HepG2 (cell line): ENCODE results near the gene MYLK3. TPM values are rescaled to one million over a fixed set of nuclear protein-coding genes. Genes with fewer than 3 reads are reported as not detected.

Experiments
- ATF6 ChIP-seq: sonication (generic); formaldehyde crosslinking; conservative IDR thresholded peaks from 2 replicates; pipeline ENCODE4 v1.4.0; 2020; ENCODE audit warnings: missing genetic modification reagents
- NR0B2 ChIP-seq: sonication (generic); formaldehyde crosslinking; IDR thresholded peaks from 2 replicates; pipeline ENCODE4 v1.4.0; 2020; ENCODE audit warnings: mild to moderate bottlenecking, missing genetic modification reagents
- NR2F1 ChIP-seq, 2 experiments: fragments of 450-650 bp in 1 of 2; formaldehyde crosslinking in 1 of 2; IDR thresholded peaks; 2 replicates each; pipeline versions ENCODE4 v1.5.0 to v1.6.1; 2016 to 2020; ENCODE audit warnings: mild to moderate bottlenecking in 1 of 2, missing compliant biosample characterization in 1 of 2, missing genetic modification reagents in 1 of 2, moderate library complexity in 1 of 2
- SCMH1 ChIP-seq: sonication (generic); formaldehyde crosslinking; IDR thresholded peaks from 2 replicates; pipeline ENCODE4 v1.9.0; 2021; ENCODE audit warnings: missing genetic modification reagents, mild to moderate bottlenecking, borderline replicate concordance
- SNAPC4 ChIP-seq: sonication (generic); formaldehyde crosslinking; IDR thresholded peaks from 2 replicates; pipeline ENCODE4 v1.4.0; 2020; ENCODE audit warnings: mild to moderate bottlenecking, missing genetic modification reagents
- SP5 ChIP-seq: IDR thresholded peaks from 2 replicates; pipeline ENCODE4 v1.6.1; 2016; ENCODE audit warnings: low read depth, borderline replicate concordance
- TSC22D2 ChIP-seq: sonication (generic); formaldehyde crosslinking; IDR thresholded peaks from 2 replicates; pipeline ENCODE4 v1.5.1; 2020; ENCODE audit warnings: missing genetic modification reagents, mild to moderate bottlenecking, borderline replicate concordance
- ZKSCAN8 ChIP-seq: IDR thresholded peaks from 2 replicates; pipeline ENCODE4 v1.6.1; 2016; ENCODE audit warnings: borderline replicate concordance, missing genetic modification reagents, missing compliant biosample characterization
- ZNF414 ChIP-seq: sonication (generic); formaldehyde crosslinking; IDR thresholded peaks from 2 replicates; pipeline ENCODE4 v1.5.0; 2020; ENCODE audit warnings: missing genetic modification reagents
- ZNF687 ChIP-seq: sonication (generic); formaldehyde crosslinking; IDR thresholded peaks from 2 replicates; pipeline ENCODE4 v1.5.1; 2020; ENCODE audit warnings: mild to moderate bottlenecking, missing genetic modification reagents, moderate library complexity
- ZNF777 ChIP-seq: sonication (generic); formaldehyde crosslinking; IDR thresholded peaks from 2 replicates; pipeline ENCODE4 v1.4.0; 2020; ENCODE audit warnings: missing genetic modification reagents
- ZUFSP ChIP-seq: sonication (generic); formaldehyde crosslinking; IDR thresholded peaks from 2 replicates; pipeline ENCODE4 v1.9.0; 2021; ENCODE audit warnings: missing genetic modification reagents, mild to moderate bottlenecking, borderline replicate concordance
- polyA plus RNA-seq, 8 experiments: library from polyadenylated mRNA; depleted of rRNA in 3 of 8; stranded (reverse) in 7 of 8; unstranded in 1 of 8; fragments of >200 nt; fragmentation: Illumina TruSeq in 4 of 8; extraction: Trizol in 4 of 8; gene quantifications; 2 replicates each; pipeline versions ENCODE4 v1.2.1 to v1.2.3, GENCODE V29; 2011 to 2016; ENCODE audit warnings: low read depth in 4 of 8, missing spikeins in 1 of 8, mixed read lengths in 1 of 8; ENCODE audit not compliant: insufficient read depth in 1 of 8
- total RNA-seq, 5 experiments: library from RNA; depleted of rRNA; stranded (reverse); fragments of >200 nt; fragmentation: Illumina TruSeq; extraction: Trizol; gene quantifications; 2 replicates each; pipeline ENCODE4 v1.2.3, GENCODE V29; 2016; ENCODE audit warnings: low read depth in 1 of 5

Gene MYLK3
- total and polyA plus RNA-seq, 2 of the 13 experiments (the other 11 are each of a cell fraction or from before 2014, with no cell fraction given) = 0.04 to 0.18 TPM

GRCh38 chr16:46747777-46748651, at the start of gene MYLK3 (continued):
- TF ChIP-seq ZNF687 (CRISPR knock-in tag) = peak; percentile 61
- TF ChIP-seq NR0B2 = peak; percentile 47; the same call in 1 of the 2 replicates
- no peak for TF ChIP-seq ATF6
- no peak for TF ChIP-seq NR2F1 (CRISPR knock-in tag; IDR thresholded peaks at IDR 0.05)
- TF ChIP-seq SP5 = no peak
- TF ChIP-seq ZUFSP = no peak
- TF ChIP-seq ZNF414 (CRISPR knock-in tag) = no peak
- no peak for TF ChIP-seq TSC22D2 (CRISPR knock-in tag)
- no peak for TF ChIP-seq SNAPC4 (CRISPR knock-in tag)
- TF ChIP-seq SCMH1 = no peak
- no peak for TF ChIP-seq ZNF777 (CRISPR knock-in tag)
- no peak for TF ChIP-seq ZKSCAN8
